HepG2 (cell line): ENCODE measurements around the gene VWA1. TPM values are rescaled to one million over a fixed set of nuclear protein-coding genes. Genes with fewer than 3 reads are reported as not detected.

Source experiments
- ARHGAP35 ChIP-seq: sonication (generic); formaldehyde crosslinking; IDR thresholded peaks from 2 replicates; pipeline ENCODE4 v1.9.0; 2022; ENCODE audit warnings: mild to moderate bottlenecking, inconsistent platforms, moderate library complexity, missing genetic modification reagents, borderline replicate concordance
- ARID4A ChIP-seq: sonication (generic); formaldehyde crosslinking; IDR thresholded peaks from 2 replicates; pipeline ENCODE4 v1.5.0; 2020; ENCODE audit warnings: mild to moderate bottlenecking, missing genetic modification reagents, borderline replicate concordance
- CREB1 ChIP-seq, 2 experiments: fragments of 450-650 bp in 1 of 2; IDR thresholded peaks; 2 replicates each; pipeline ENCODE4 v1.6.1; 2016 to 2017; ENCODE audit warnings: control low read depth in 1 of 2, mild to moderate bottlenecking in 1 of 2, missing compliant biosample characterization in 1 of 2, missing genetic modification characterization in 1 of 2
- ETV5 ChIP-seq: IDR thresholded peaks from 2 replicates; pipeline ENCODE4 v1.6.1; 2018; ENCODE audit warnings: missing biosample characterization, missing genetic modification reagents, inconsistent platforms, borderline replicate concordance
- HIVEP1 ChIP-seq: sonication (generic); formaldehyde crosslinking; IDR thresholded peaks from 2 replicates; pipeline ENCODE4 v1.4.0; 2020; ENCODE audit warnings: mild to moderate bottlenecking, missing genetic modification reagents
- JUN ChIP-seq: sonication (generic); formaldehyde crosslinking; IDR thresholded peaks from 2 replicates; pipeline ENCODE4 v1.4.0; 2020; ENCODE audit warnings: mild to moderate bottlenecking, missing genetic modification reagents
- KLF16 ChIP-seq, 2 experiments: sonication (generic) in 1 of 2; formaldehyde crosslinking in 1 of 2; IDR thresholded peaks; 2 replicates each; pipeline versions ENCODE4 v1.6.1 to v1.8.0; 2016 to 2023; ENCODE audit warnings: missing genetic modification reagents in 2 of 2, missing compliant biosample characterization in 1 of 2
- MTF2 ChIP-seq: sonication (generic); formaldehyde crosslinking; IDR thresholded peaks from 2 replicates; pipeline ENCODE4 v1.5.0; 2020; ENCODE audit warnings: missing genetic modification reagents, borderline replicate concordance
- POLR2AphosphoS5 ChIP-seq: IDR thresholded peaks from 2 replicates; pipeline ENCODE4 v1.6.1; 2012; ENCODE audit warnings: low read depth, low read length
- RFXAP ChIP-seq: sonication (generic); formaldehyde crosslinking; IDR thresholded peaks from 2 replicates; pipeline ENCODE4 v1.4.0; 2020; ENCODE audit warnings: missing genetic modification reagents, borderline replicate concordance
- SCMH1 ChIP-seq: sonication (generic); formaldehyde crosslinking; IDR thresholded peaks from 2 replicates; pipeline ENCODE4 v1.9.0; 2021; ENCODE audit warnings: missing genetic modification reagents, mild to moderate bottlenecking, borderline replicate concordance
- SNAPC2 ChIP-seq: sonication (generic); formaldehyde crosslinking; IDR thresholded peaks from 2 replicates; pipeline ENCODE4 v1.8.1; 2022; ENCODE audit warnings: mild to moderate bottlenecking, missing genetic modification reagents
- STAT5B ChIP-seq: sonication (generic); formaldehyde crosslinking; IDR thresholded peaks from 2 replicates; pipeline ENCODE4 v1.4.0; 2020; ENCODE audit warnings: missing genetic modification reagents
- TBX2 ChIP-seq: sonication (generic); formaldehyde crosslinking; IDR thresholded peaks from 2 replicates; pipeline ENCODE4 v1.5.0; 2020; ENCODE audit warnings: missing genetic modification reagents, mild to moderate bottlenecking, borderline replicate concordance
- ZBTB14 ChIP-seq: sonication (generic); formaldehyde crosslinking; IDR thresholded peaks from 2 replicates; pipeline ENCODE4 v1.4.0; 2020; ENCODE audit warnings: missing genetic modification reagents
- ZNF101 ChIP-seq: sonication (generic); formaldehyde crosslinking; IDR thresholded peaks from 2 replicates; pipeline ENCODE4 v1.4.0; 2020; ENCODE audit warnings: mild to moderate bottlenecking, low read depth, missing genetic modification reagents, borderline replicate concordance
- ZNF205 ChIP-seq: IDR thresholded peaks from 2 replicates; pipeline ENCODE4 v1.6.1; 2018; ENCODE audit warnings: missing biosample characterization, missing genetic modification reagents
- ZNF251 ChIP-seq: sonication (generic); formaldehyde crosslinking; IDR thresholded peaks from 2 replicates; pipeline ENCODE4 v1.9.0; 2021; ENCODE audit warnings: mild to moderate bottlenecking, missing genetic modification reagents
- ZNF260 ChIP-seq: sonication (generic); formaldehyde crosslinking; IDR thresholded peaks from 2 replicates; pipeline ENCODE4 v1.4.0; 2020; ENCODE audit warnings: missing genetic modification reagents, low read depth, mild to moderate bottlenecking, borderline replicate concordance
- ZNF263 ChIP-seq: sonication (generic); formaldehyde crosslinking; IDR thresholded peaks from 2 replicates; pipeline ENCODE4 v1.4.0; 2020; ENCODE audit warnings: missing genetic modification reagents
- ZNF430 ChIP-seq: sonication (generic); formaldehyde crosslinking; IDR thresholded peaks from 2 replicates; pipeline ENCODE4 v1.9.0; 2021; ENCODE audit warnings: mild to moderate bottlenecking, missing genetic modification reagents
- ZNF547 ChIP-seq: sonication (generic); formaldehyde crosslinking; IDR thresholded peaks from 2 replicates; pipeline ENCODE4 v1.5.1; 2020; ENCODE audit warnings: mild to moderate bottlenecking, missing genetic modification reagents
- ZNF616 ChIP-seq: sonication (generic); formaldehyde crosslinking; IDR thresholded peaks from 2 replicates; pipeline ENCODE4 v1.5.0; 2020; ENCODE audit warnings: low read depth, mild to moderate bottlenecking, missing genetic modification reagents
- ZSCAN21 ChIP-seq: sonication (generic); formaldehyde crosslinking; IDR thresholded peaks from 2 replicates; pipeline ENCODE4 v1.8.0; 2022; ENCODE audit warnings: mild to moderate bottlenecking, missing genetic modification reagents, moderate library complexity, borderline replicate concordance
- ZSCAN31 ChIP-seq: sonication (generic); formaldehyde crosslinking; IDR thresholded peaks from 2 replicates; pipeline ENCODE4 v1.5.0; 2020; ENCODE audit warnings: low read depth, mild to moderate bottlenecking, missing genetic modification reagents
- polyA plus RNA-seq, 8 experiments: library from polyadenylated mRNA; depleted of rRNA in 3 of 8; stranded (reverse) in 7 of 8; unstranded in 1 of 8; fragments of >200 nt; fragmentation: Illumina TruSeq in 4 of 8; extraction: Trizol in 4 of 8; gene quantifications; 2 replicates each; pipeline versions ENCODE4 v1.2.1 to v1.2.3, GENCODE V29; 2011 to 2016; ENCODE audit warnings: low read depth in 4 of 8, missing spikeins in 1 of 8, mixed read lengths in 1 of 8; ENCODE audit not compliant: insufficient read depth in 1 of 8
- total RNA-seq, 5 experiments: library from RNA; depleted of rRNA; stranded (reverse); fragments of >200 nt; fragmentation: Illumina TruSeq; extraction: Trizol; gene quantifications; 2 replicates each; pipeline ENCODE4 v1.2.3, GENCODE V29; 2016; ENCODE audit warnings: low read depth in 1 of 5

Gene VWA1
- total and polyA plus RNA-seq, 2 of the 13 experiments (the other 11 are each of a cell fraction or from before 2014, with no cell fraction given), result 40.9 to 57.5 TPM

GRCh38 chr1:1400576-1401456 is 34.7 kb upstream of the VWA1 start (continued):
- TF ChIP-seq ARHGAP35 (no peak), ZNF616 (CRISPR knock-in tag) (peak; percentile 84), ZSCAN31 (CRISPR knock-in tag) (peak; percentile 89; the same call in 1 of the 2 replicates), STAT5B (CRISPR knock-in tag) (peak; percentile 82; the same call in 1 of the 2 replicates), ARID4A (CRISPR knock-in tag) (peak; percentile 98), ZNF205 (CRISPR knock-in tag) (peak; percentile 94), ZNF263 (CRISPR knock-in tag) (peak; percentile 70), MTF2 (no peak), KLF16 (CRISPR knock-in tag; IDR thresholded peaks at IDR 0.05) (peak in 1 of 2 experiments; percentile 96; a peak in 2 of 4 replicates), POLR2AphosphoS5 (peak; percentile 61; the same call in 1 of the 2 replicates), ETV5 (CRISPR knock-in tag) (peak; percentile 94), JUN (CRISPR knock-in tag) (peak; percentile 88), ZSCAN21 (CRISPR knock-in tag) (peak; percentile 89), RFXAP (CRISPR knock-in tag) (peak; percentile 87; the same call in 1 of the 2 replicates), TBX2 (peak; percentile 87), HIVEP1 (CRISPR knock-in tag) (peak; percentile 86), ZNF430 (CRISPR knock-in tag) (peak; percentile 91), SCMH1 (CRISPR knock-in tag) (no peak), SNAPC2 (peak; percentile 64), ZNF547 (CRISPR knock-in tag) (peak; percentile 41), ZBTB14 (peak; percentile 62; the same call in 1 of the 2 replicates), CREB1 (IDR thresholded peaks at IDR 0.05) (peak; percentile 49; the same call in 1 of the 2 replicates), CREB1 (CRISPR knock-in tag; IDR thresholded peaks at IDR 0.05) (no peak), ZNF101 (CRISPR knock-in tag) (no peak), ZNF260 (CRISPR knock-in tag) (no peak), ZNF251 (CRISPR knock-in tag) (no peak)
